ENCODE data around the gene PMPCA.

The PMPCA gene, protein sequence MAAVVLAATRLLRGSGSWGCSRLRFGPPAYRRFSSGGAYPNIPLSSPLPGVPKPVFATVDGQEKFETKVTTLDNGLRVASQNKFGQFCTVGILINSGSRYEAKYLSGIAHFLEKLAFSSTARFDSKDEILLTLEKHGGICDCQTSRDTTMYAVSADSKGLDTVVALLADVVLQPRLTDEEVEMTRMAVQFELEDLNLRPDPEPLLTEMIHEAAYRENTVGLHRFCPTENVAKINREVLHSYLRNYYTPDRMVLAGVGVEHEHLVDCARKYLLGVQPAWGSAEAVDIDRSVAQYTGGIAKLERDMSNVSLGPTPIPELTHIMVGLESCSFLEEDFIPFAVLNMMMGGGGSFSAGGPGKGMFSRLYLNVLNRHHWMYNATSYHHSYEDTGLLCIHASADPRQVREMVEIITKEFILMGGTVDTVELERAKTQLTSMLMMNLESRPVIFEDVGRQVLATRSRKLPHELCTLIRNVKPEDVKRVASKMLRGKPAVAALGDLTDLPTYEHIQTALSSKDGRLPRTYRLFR

GRCh38 chr9:136410500-136411287 is at the start of gene PMPCA, which contains the start of gene ENTR1:
TSS of gene PMPCA (plus strand) at chr9:136410658. CDS start at chr9:136410669, 11 bp downstream.
TSS of gene ENTR1 (minus strand) at chr9:136410614. CDS start at chr9:136410397, 217 bp downstream.
- Histone ChIP-seq H3K4me3 (ENCODE audit: low read length) (peak within 1 kb of the TSS; percentile 69), H3K27me3 (ENCODE audit: control insufficient read depth, insufficient read depth, low read length) (no peaks in the 10 kb centered on the region), H3K36me3 (ENCODE audit: control insufficient read depth, insufficient read depth, low read length) (peaks cover 10% of the 10 kb centered on the region), H3K9ac (ENCODE audit: low read length) (peak within 1 kb of the TSS; percentile 89), H3K9me3 (ENCODE audit: control insufficient read depth, low read length) (no peaks in the 10 kb centered on the region), H3K4me1 (ENCODE audit: control insufficient read depth, insufficient read depth, low read length) (peaks cover 16% of the 10 kb centered on the region)

DNA sequence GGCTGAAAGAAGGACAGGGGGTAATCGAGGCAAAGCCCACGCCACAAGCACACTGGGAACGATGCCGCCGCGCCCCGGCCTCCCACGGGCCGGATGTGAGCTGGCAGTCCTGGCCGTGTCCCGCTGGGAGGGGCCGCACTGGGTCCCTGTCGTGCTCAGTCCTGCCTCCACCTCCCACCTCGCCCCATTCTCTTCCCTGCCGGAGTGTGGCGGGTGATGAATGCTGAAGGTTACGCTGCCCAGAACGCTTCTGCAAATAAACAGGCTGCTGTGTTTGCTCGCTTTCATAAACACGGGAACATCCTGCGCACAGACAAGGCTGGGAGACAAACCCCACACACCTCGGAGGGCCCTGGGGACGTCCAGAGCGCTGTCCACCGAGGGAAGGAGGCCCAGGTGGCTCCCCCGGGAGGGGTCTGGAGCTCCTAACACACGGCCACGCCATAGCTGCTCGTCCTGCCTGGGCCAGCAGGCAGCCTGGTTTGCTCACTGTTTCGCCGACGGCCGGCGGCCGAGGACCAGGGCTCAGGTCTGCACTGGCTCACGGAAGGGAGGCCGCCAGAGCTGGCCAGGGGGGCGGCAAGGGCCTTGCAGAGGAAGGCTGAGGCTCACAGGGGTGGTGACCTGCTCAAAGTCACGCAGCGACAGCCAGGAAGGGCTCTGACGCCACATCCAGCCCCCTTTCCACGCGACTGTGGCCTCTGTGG is 49.3 kb upstream of the PMPCA start:
- H3K9me3 ChIP-seq (ENCODE audit: control insufficient read depth, low read length), result no peaks in the 10 kb centered on the region
- H3K4me1 ChIP-seq (ENCODE audit: control insufficient read depth, insufficient read depth, low read length), result peaks cover 18% of the 10 kb centered on the region
- no peak overlapping the region for H3K4me3 ChIP-seq (ENCODE audit: low read length)
- H3K27me3 ChIP-seq (ENCODE audit: control insufficient read depth, insufficient read depth, low read length), result peaks cover 10% of the 10 kb centered on the region
- H3K36me3 ChIP-seq (ENCODE audit: control insufficient read depth, insufficient read depth, low read length), result no peaks in the 10 kb centered on the region
- H3K9ac ChIP-seq (ENCODE audit: low read length), result no peak overlapping the region

DNA sequence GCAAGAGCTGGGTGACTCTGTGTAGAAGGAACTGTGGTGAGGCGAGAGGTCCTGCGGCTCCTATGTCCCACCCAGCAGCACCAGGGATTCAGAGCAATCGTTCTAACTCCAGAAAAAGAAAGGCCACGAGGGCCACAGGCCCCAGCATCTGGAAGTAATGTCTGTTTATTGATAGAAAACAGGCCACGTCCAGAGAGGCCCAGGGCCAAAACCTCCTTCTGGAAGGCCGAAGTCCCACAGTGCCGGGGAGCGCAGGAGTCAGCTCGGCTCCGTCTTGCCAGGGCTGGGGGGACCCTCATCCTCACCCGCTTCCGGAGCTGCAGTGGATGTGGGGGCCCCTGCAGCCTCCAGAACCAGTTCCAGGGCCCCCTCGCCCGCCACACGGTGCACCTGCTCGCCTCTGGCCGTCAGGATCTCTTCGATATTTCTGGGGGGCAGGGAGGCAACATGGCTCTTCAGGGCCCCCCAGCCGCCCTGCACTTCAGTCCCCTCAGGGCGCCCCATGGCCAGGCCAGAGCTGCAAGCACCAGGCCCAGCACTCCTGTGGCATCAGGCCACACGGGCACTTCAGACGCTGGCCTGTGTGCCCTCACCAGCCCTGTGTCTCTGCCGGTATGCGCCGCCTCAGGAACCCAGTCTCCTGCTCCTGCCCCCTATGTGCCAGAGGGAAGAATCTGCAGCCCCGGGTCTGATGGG is 48.6 kb upstream of the PMPCA start:
- Histone ChIP-seq H3K27me3 (ENCODE audit: control insufficient read depth, insufficient read depth, low read length) (peaks cover 10% of the 10 kb centered on the region), H3K9ac (ENCODE audit: low read length) (no peak overlapping the region), H3K4me3 (ENCODE audit: low read length) (no peak overlapping the region), H3K4me1 (ENCODE audit: control insufficient read depth, insufficient read depth, low read length) (peaks cover 18% of the 10 kb centered on the region), H3K36me3 (ENCODE audit: control insufficient read depth, insufficient read depth, low read length) (no peaks in the 10 kb centered on the region), H3K9me3 (ENCODE audit: control insufficient read depth, low read length) (no peaks in the 10 kb centered on the region)

- H3K9ac ChIP-seq (ENCODE audit: low read length), result no peak overlapping the region
- peaks cover 10% of the 10 kb centered on the region for H3K27me3 ChIP-seq (ENCODE audit: control insufficient read depth, insufficient read depth, low read length)
- H3K9me3 ChIP-seq (ENCODE audit: control insufficient read depth, low read length), result no peaks in the 10 kb centered on the region
- H3K4me3 ChIP-seq (ENCODE audit: low read length), result no peak overlapping the region
- H3K4me1 ChIP-seq (ENCODE audit: control insufficient read depth, insufficient read depth, low read length), result peaks cover 18% of the 10 kb centered on the region
- no peaks in the 10 kb centered on the region for H3K36me3 ChIP-seq (ENCODE audit: control insufficient read depth, insufficient read depth, low read length)
Measured at GRCh38 chr9:136362450-136362784, 48.0 kb upstream of the PMPCA start.

GRCh38 chr9:136363106-136363948 is 47.1 kb upstream of the PMPCA start, which contains the start of gene DNLZ:
TSS of gene DNLZ (minus strand) at chr9:136363744. CDS start at chr9:136363714, 30 bp downstream.
- Histone ChIP-seq H3K27me3 (ENCODE audit: control insufficient read depth, insufficient read depth, low read length) (peaks cover 10% of the 10 kb centered on the region), H3K9me3 (ENCODE audit: control insufficient read depth, low read length) (no peaks in the 10 kb centered on the region), H3K36me3 (ENCODE audit: control insufficient read depth, insufficient read depth, low read length) (no peaks in the 10 kb centered on the region), H3K4me1 (ENCODE audit: control insufficient read depth, insufficient read depth, low read length) (peaks cover 18% of the 10 kb centered on the region), H3K4me3 (ENCODE audit: low read length) (no peak within 1 kb of the TSS), H3K9ac (ENCODE audit: low read length) (no peak within 1 kb of the TSS)

DNA sequence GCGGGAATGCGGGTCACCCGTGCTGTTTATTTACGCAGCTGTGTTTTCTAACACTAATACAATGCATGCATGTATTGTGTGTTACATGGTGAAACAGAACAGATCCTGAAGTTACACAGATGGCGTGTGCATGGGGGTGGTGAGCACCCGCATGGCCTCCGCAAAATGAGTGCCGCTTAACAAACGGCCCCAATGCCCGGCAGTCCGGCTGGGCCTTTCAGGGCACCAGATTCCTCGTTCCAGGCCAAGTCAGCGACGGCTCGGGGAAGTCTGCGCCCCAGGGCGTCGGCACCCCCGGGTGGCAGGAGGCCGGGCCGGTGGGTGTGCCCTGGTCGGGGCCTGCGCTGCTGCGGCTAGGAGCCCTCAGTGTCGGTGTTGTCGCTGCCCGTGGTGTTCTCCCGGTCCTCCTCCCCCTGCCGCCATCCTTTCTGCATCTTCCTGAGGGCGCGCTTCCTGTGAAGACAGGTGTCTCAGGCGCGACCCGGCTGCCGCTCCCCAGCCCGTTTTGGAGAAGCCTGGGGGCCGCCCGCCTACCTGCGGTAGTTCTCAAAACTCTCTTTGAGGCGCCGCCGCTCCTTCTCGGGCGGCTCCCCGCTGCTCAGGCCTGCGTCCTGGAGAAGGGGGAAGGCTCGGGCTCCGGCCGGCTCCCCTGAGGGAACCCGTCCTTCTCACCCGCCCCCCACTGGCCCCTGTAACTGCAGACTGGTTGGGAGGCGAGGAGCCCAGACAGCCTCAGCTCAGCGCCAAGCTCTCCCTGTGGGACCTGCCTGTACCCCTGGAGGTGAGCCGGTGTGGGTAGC is 46.3 kb upstream of the PMPCA start:
- H3K36me3 ChIP-seq (ENCODE audit: control insufficient read depth, insufficient read depth, low read length), result no peaks in the 10 kb centered on the region
- H3K4me3 ChIP-seq (ENCODE audit: low read length), result no peak overlapping the region
- H3K27me3 ChIP-seq (ENCODE audit: control insufficient read depth, insufficient read depth, low read length), result peaks cover 10% of the 10 kb centered on the region
- no peak overlapping the region for H3K9ac ChIP-seq (ENCODE audit: low read length)
- peaks cover 18% of the 10 kb centered on the region for H3K4me1 ChIP-seq (ENCODE audit: control insufficient read depth, insufficient read depth, low read length)
- H3K9me3 ChIP-seq (ENCODE audit: control insufficient read depth, low read length), result no peaks in the 10 kb centered on the region

GRCh38 chr9:136364942-136365774 is 45.3 kb upstream of the PMPCA start:
- Histone ChIP-seq H3K9ac (ENCODE audit: low read length) (no peak overlapping the region), H3K4me3 (ENCODE audit: low read length) (no peak overlapping the region), H3K9me3 (ENCODE audit: control insufficient read depth, low read length) (no peaks in the 10 kb centered on the region), H3K36me3 (ENCODE audit: control insufficient read depth, insufficient read depth, low read length) (no peaks in the 10 kb centered on the region), H3K27me3 (ENCODE audit: control insufficient read depth, insufficient read depth, low read length) (peaks cover 10% of the 10 kb centered on the region), H3K4me1 (ENCODE audit: control insufficient read depth, insufficient read depth, low read length) (peaks cover 18% of the 10 kb centered on the region)

- Histone ChIP-seq H3K4me1 (ENCODE audit: control insufficient read depth, insufficient read depth, low read length) (peaks cover 18% of the 10 kb centered on the region), H3K9ac (ENCODE audit: low read length) (no peak overlapping the region), H3K9me3 (ENCODE audit: control insufficient read depth, low read length) (no peaks in the 10 kb centered on the region), H3K36me3 (ENCODE audit: control insufficient read depth, insufficient read depth, low read length) (no peaks in the 10 kb centered on the region), H3K4me3 (ENCODE audit: low read length) (no peak overlapping the region), H3K27me3 (ENCODE audit: control insufficient read depth, insufficient read depth, low read length) (peaks cover 10% of the 10 kb centered on the region)
Measured at GRCh38 chr9:136365775-136366222, 44.7 kb upstream of the PMPCA start.

DNA sequence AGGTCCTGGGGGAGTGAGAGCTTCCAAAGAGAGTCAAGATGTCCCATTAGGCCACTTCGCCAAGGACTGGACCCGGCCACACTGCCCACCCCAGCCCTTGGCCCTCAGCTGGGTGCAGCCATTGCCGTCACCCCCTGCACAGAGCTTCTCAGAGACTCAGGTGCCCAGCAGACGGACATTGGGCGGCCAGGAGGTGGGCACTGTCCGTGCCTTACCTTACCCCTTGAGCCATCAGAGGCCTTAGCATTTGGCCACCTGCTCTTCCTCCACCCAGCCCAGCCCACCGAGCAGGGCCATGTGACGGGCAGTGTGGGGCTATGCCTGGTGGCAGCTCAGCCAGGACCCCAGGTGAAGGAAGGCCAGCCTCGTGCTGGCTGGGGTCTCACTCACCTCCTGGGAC is 43.6 kb upstream of the PMPCA start:
- peaks cover 18% of the 10 kb centered on the region for H3K4me1 ChIP-seq (ENCODE audit: control insufficient read depth, insufficient read depth, low read length)
- H3K27me3 ChIP-seq (ENCODE audit: control insufficient read depth, insufficient read depth, low read length), result peaks cover 10% of the 10 kb centered on the region
- H3K4me3 ChIP-seq (ENCODE audit: low read length), result no peak overlapping the region
- no peaks in the 10 kb centered on the region for H3K36me3 ChIP-seq (ENCODE audit: control insufficient read depth, insufficient read depth, low read length)
- no peak overlapping the region for H3K9ac ChIP-seq (ENCODE audit: low read length)
- no peaks in the 10 kb centered on the region for H3K9me3 ChIP-seq (ENCODE audit: control insufficient read depth, low read length)
